Adrenal gland (tissue), 12 donors: ENCODE data around the gene MRPL9. TPM values are rescaled to one million over a fixed set of nuclear protein-coding genes. Genes with fewer than 3 reads are reported as not detected.

Experiments used
- DNase-seq, 7 donors: peaks; one replicate each; pipeline ENCODE4 v3.0.0-alpha.2; 2019 to 2020
- H3K27ac ChIP-seq, 5 donors: fragments of 200-600 bp; sonication (generic) in 4 of 5; 1 replicate in 3 of 5; 2 replicates in 2 of 5; pipeline versions ENCODE4 v1.5.1 to v1.8.0; 2016 to 2020; ENCODE audit warnings: mild to moderate bottlenecking in 1 of 5
- H3K27me3 ChIP-seq: fragments of 200-600 bp; 2 replicates; pipeline ENCODE4 v1.8.0; 2021
- H3K36me3 ChIP-seq, 2 donors: fragments of 200-600 bp; replicated peaks in 1 of 2; 1 replicate in 1 of 2; 2 replicates in 1 of 2; pipeline versions ENCODE4 v1.5.1 to v1.8.0; 2018 to 2022
- H3K4me1 ChIP-seq, 2 donors: fragments of 200-600 bp; replicated peaks in 1 of 2; 1 replicate in 1 of 2; 2 replicates in 1 of 2; pipeline versions ENCODE4 v1.5.1 to v1.8.0; 2018 to 2021
- H3K4me3 ChIP-seq, 4 donors: fragments of 200-600 bp; sonication (generic) in 3 of 4; one replicate each; pipeline ENCODE4 v1.5.1; 2016 to 2018
- H3K9me3 ChIP-seq, 3 donors: fragments of 200-600 bp; sonication (generic) in 1 of 3; replicated peaks in 1 of 3; 1 replicate in 2 of 3; 2 replicates in 1 of 3; pipeline versions ENCODE4 v1.5.1 to v1.8.0; 2016 to 2021
- CTCF ChIP-seq, 6 experiments: fragments of 450-650 bp in 4 of 6; fragments of 200-600 bp in 2 of 6; sonication (generic) in 1 of 6; IDR thresholded peaks; 1 replicate in 5 of 6; 2 replicates in 1 of 6; pipeline versions ENCODE4 v1.5.1 to v1.8.0; 2016 to 2021; ENCODE audit warnings: antibody characterized with exemption in 6 of 6, mild to moderate bottlenecking in 2 of 6, moderate library complexity in 1 of 6
- POLR2A ChIP-seq, 2 donors: fragments of 450-650 bp; IDR thresholded peaks; one replicate each; pipeline ENCODE4 v1.6.1; 2017; ENCODE audit warnings: antibody characterized with exemption in 2 of 2, mild to moderate bottlenecking in 2 of 2, moderate library complexity in 1 of 2
- WGBS, 4 donors: extraction: QIAGEN DNeasy Blood & Tissue Kit in 2 of 4; methylation state at CpG; one replicate each; pipeline versions ENCODE4 v1.1.5 to v1.1.7; 2013 to 2017; 5-methylcytosine and 5-hydroxymethylcytosine counted together
- intact Hi-C, 2 donors: fragments of 100-400 bp; cut with DNase I; formaldehyde crosslinking; loops; one replicate each; pipeline versions ENCODE4 v1.14.1 to v1.15.0; 2022 to 2023
- polyA plus RNA-seq, 3 donors: library from polyadenylated mRNA; stranded (reverse); fragments of 200-250 nt in 2 of 3; fragments of 350-450 nt in 1 of 3; fragmentation: Illumina TruSeq in 1 of 3; extraction: RNeasy Lipid Tissue Mini Kit (QIAGEN cat#74804) in 1 of 3; gene quantifications; one replicate each; pipeline ENCODE4 v1.2.3, GENCODE V29; 2013 to 2014
- total RNA-seq, 9 donors: library from RNA; depleted of rRNA in 4 of 9; stranded (reverse); fragments of >200 nt in 4 of 9; fragments of 120-200 nt in 1 of 9; fragmentation: NEBNext Ultra II Directional in 1 of 9; extraction: Animal tissue kit (Norgen Biotek cat#: 25700) in 1 of 9; gene quantifications; one replicate each; pipeline versions ENCODE4 v1.1.0 to v1.2.4, GENCODE V29; 2013 to 2023
- donor health status: healthy with polysubstance abuse.
- donor health status: Bipolar disorder and iron deficiency.
- donor health status: DM: yes; HTN: yes; CAD: no.
- donor health status: DM: no; HTN: no; CAD: no.
- donor health status: DM: no; HTN: no; CAD: no.
- donor health status: DM: yes; HTN: yes; CAD: no.

Gene MRPL9
- total and polyA plus RNA-seq, 12 donors, result 42.0 to 127 (median 65.2) TPM

- intact Hi-C loops, result no loop called here
- TF ChIP-seq CTCF (IDR thresholded peaks at IDR 0.05), result no peak
- TF ChIP-seq POLR2A (IDR thresholded peaks at IDR 0.05), result no peak
- Histone ChIP-seq H3K4me3 (no peak overlapping the region), H3K4me1 (no peaks in the 10 kb centered on the region), H3K27ac (no peak overlapping the region), H3K9me3 (no peaks in the 10 kb centered on the region), H3K36me3 (no peaks in the 10 kb centered on the region), H3K27me3 (no peaks in the 10 kb centered on the region)
- 64 to 71% (median 70%) methylated on average over 8 of the region's 8 CpGs for WGBS, 4 donors
- peak in 1 of 7 donors; percentile 1 for DNase-seq
Observed at GRCh38 chr1:151809290-151809984, 46.1 kb upstream of the MRPL9 start.

GRCh38 chr1:151807766-151808165, 44.5 kb upstream of the MRPL9 start:
- DNase-seq, result peak in 1 of 7 donors; percentile 10
- Histone ChIP-seq H3K4me1 (no peaks in the 10 kb centered on the region), H3K27ac (no peak overlapping the region), H3K4me3 (no peak overlapping the region), H3K9me3 (no peaks in the 10 kb centered on the region), H3K27me3 (no peaks in the 10 kb centered on the region), H3K36me3 (no peaks in the 10 kb centered on the region)
- intact Hi-C loops, result no loop called here
- TF ChIP-seq POLR2A (IDR thresholded peaks at IDR 0.05), result no peak
- no peak for TF ChIP-seq CTCF (IDR thresholded peaks at IDR 0.05)
- 62 to 86% (median 79%) methylated on average over 1 of the region's 1 CpG for WGBS, 4 donors

- no peaks in the 10 kb centered on the region for H3K36me3 ChIP-seq
- H3K4me1 ChIP-seq, result no peaks in the 10 kb centered on the region
- 74 to 91% (median 84%) methylated on average over 4 to 5 of the region's 5 CpGs for WGBS, 4 donors
- no peaks in the 10 kb centered on the region for H3K27me3 ChIP-seq
- no peak overlapping the region for H3K27ac ChIP-seq
- peak in 1 of 7 donors; percentile 4 for DNase-seq
- TF ChIP-seq CTCF (IDR thresholded peaks at IDR 0.05), result no peak
- no peak for TF ChIP-seq POLR2A (IDR thresholded peaks at IDR 0.05)
- intact Hi-C loops, result no loop called here
- no peak overlapping the region for H3K4me3 ChIP-seq
- H3K9me3 ChIP-seq, result no peaks in the 10 kb centered on the region
Observed at GRCh38 chr1:151807131-151807530, 43.8 kb upstream of the MRPL9 start.

- Histone ChIP-seq H3K9me3 (no peaks in the 10 kb centered on the region), H3K36me3 (no peaks in the 10 kb centered on the region), H3K27ac (no peak overlapping the region), H3K27me3 (no peaks in the 10 kb centered on the region), H3K4me3 (no peak overlapping the region), H3K4me1 (no peaks in the 10 kb centered on the region)
- WGBS, 4 donors, result 76 to 87% (median 83%) methylated on average over 7 of the region's 7 CpGs
- intact Hi-C loops, result no loop called here
- no peak for TF ChIP-seq POLR2A (IDR thresholded peaks at IDR 0.05)
- no peak for TF ChIP-seq CTCF (IDR thresholded peaks at IDR 0.05)
- DNase-seq, result no peak
Observed at GRCh38 chr1:151806170-151806569, 42.9 kb upstream of the MRPL9 start.
